Adrenal gland (tissue), 19 donors: ENCODE results near the gene PRM2. TPM values are rescaled to one million over a fixed set of nuclear protein-coding genes. Genes with fewer than 3 reads are reported as not detected.

Experiments used
- DNase-seq, 7 donors: peaks; one replicate each; pipeline ENCODE4 v3.0.0-alpha.2; 2019 to 2020
- H3K27ac ChIP-seq, 5 donors: fragments of 200-600 bp; sonication (generic) in 4 of 5; 1 replicate in 3 of 5; 2 replicates in 2 of 5; pipeline versions ENCODE4 v1.5.1 to v1.8.0; 2016 to 2020; ENCODE audit warnings: mild to moderate bottlenecking in 1 of 5
- H3K27me3 ChIP-seq: fragments of 200-600 bp; 2 replicates; pipeline ENCODE4 v1.8.0; 2021
- H3K36me3 ChIP-seq, 2 donors: fragments of 200-600 bp; replicated peaks in 1 of 2; 1 replicate in 1 of 2; 2 replicates in 1 of 2; pipeline versions ENCODE4 v1.5.1 to v1.8.0; 2018 to 2022
- H3K4me1 ChIP-seq, 2 donors: fragments of 200-600 bp; replicated peaks in 1 of 2; 1 replicate in 1 of 2; 2 replicates in 1 of 2; pipeline versions ENCODE4 v1.5.1 to v1.8.0; 2018 to 2021
- H3K4me3 ChIP-seq, 4 donors: fragments of 200-600 bp; sonication (generic) in 3 of 4; one replicate each; pipeline ENCODE4 v1.5.1; 2016 to 2018
- H3K9me3 ChIP-seq, 3 donors: fragments of 200-600 bp; sonication (generic) in 1 of 3; replicated peaks in 1 of 3; 1 replicate in 2 of 3; 2 replicates in 1 of 3; pipeline versions ENCODE4 v1.5.1 to v1.8.0; 2016 to 2021
- CTCF ChIP-seq, 6 experiments: fragments of 450-650 bp in 4 of 6; fragments of 200-600 bp in 2 of 6; sonication (generic) in 1 of 6; IDR thresholded peaks; 1 replicate in 5 of 6; 2 replicates in 1 of 6; pipeline versions ENCODE4 v1.5.1 to v1.8.0; 2016 to 2021; ENCODE audit warnings: antibody characterized with exemption in 6 of 6, mild to moderate bottlenecking in 2 of 6, moderate library complexity in 1 of 6
- POLR2A ChIP-seq, 2 donors: fragments of 450-650 bp; IDR thresholded peaks; one replicate each; pipeline ENCODE4 v1.6.1; 2017; ENCODE audit warnings: antibody characterized with exemption in 2 of 2, mild to moderate bottlenecking in 2 of 2, moderate library complexity in 1 of 2
- WGBS, 4 donors: extraction: QIAGEN DNeasy Blood & Tissue Kit in 2 of 4; methylation state at CpG; one replicate each; pipeline versions ENCODE4 v1.1.5 to v1.1.7; 2013 to 2017; 5-methylcytosine and 5-hydroxymethylcytosine counted together
- intact Hi-C, 2 donors: fragments of 100-400 bp; cut with DNase I; formaldehyde crosslinking; loops; one replicate each; pipeline versions ENCODE4 v1.14.1 to v1.15.0; 2022 to 2023
- long read RNA-seq, 10 donors: library from polyadenylated mRNA in 3 of 10; unstranded in 2 of 10; stranded (forward) in 1 of 10; transcript quantifications; one replicate each; pipeline ENCODE4 v2.0.0 and lab custom pipeline, GENCODE V29; 2021 to 2026
- polyA plus RNA-seq, 3 donors: library from polyadenylated mRNA; stranded (reverse); fragments of 200-250 nt in 2 of 3; fragments of 350-450 nt in 1 of 3; fragmentation: Illumina TruSeq in 1 of 3; extraction: RNeasy Lipid Tissue Mini Kit (QIAGEN cat#74804) in 1 of 3; gene quantifications; one replicate each; pipeline ENCODE4 v1.2.3, GENCODE V29; 2013 to 2014
- total RNA-seq, 9 donors: library from RNA; depleted of rRNA in 4 of 9; stranded (reverse); fragments of >200 nt in 4 of 9; fragments of 120-200 nt in 1 of 9; fragmentation: NEBNext Ultra II Directional in 1 of 9; extraction: Animal tissue kit (Norgen Biotek cat#: 25700) in 1 of 9; gene quantifications; one replicate each; pipeline versions ENCODE4 v1.1.0 to v1.2.4, GENCODE V29; 2013 to 2023
- donor health status: healthy with polysubstance abuse.
- donor health status: Bipolar disorder and iron deficiency.
- donor health status: DM: yes; HTN: yes; CAD: no.
- donor health status: DM: no; HTN: no; CAD: no.
- donor health status: DM: no; HTN: no; CAD: no.
- donor health status: DM: yes; HTN: yes; CAD: no.

The PRM2 gene
- total RNA-seq, result not detected
- polyA plus RNA-seq, result not detected
- long read RNA-seq, donor 1, result 0 reads
- long read RNA-seq, donor 2, result 0 reads
- long read RNA-seq, donor 3, result 0 reads
- long read RNA-seq, donor 4, result 0 reads
- long read RNA-seq, donor 5, result 0 reads
- long read RNA-seq, donor 6, result 0 reads
- long read RNA-seq, donor 7, result 0 reads
- long read RNA-seq, donor 8, result 0 reads
- long read RNA-seq, donor 9, result 0 reads
- long read RNA-seq, donor 10, result 0 reads

DNA sequence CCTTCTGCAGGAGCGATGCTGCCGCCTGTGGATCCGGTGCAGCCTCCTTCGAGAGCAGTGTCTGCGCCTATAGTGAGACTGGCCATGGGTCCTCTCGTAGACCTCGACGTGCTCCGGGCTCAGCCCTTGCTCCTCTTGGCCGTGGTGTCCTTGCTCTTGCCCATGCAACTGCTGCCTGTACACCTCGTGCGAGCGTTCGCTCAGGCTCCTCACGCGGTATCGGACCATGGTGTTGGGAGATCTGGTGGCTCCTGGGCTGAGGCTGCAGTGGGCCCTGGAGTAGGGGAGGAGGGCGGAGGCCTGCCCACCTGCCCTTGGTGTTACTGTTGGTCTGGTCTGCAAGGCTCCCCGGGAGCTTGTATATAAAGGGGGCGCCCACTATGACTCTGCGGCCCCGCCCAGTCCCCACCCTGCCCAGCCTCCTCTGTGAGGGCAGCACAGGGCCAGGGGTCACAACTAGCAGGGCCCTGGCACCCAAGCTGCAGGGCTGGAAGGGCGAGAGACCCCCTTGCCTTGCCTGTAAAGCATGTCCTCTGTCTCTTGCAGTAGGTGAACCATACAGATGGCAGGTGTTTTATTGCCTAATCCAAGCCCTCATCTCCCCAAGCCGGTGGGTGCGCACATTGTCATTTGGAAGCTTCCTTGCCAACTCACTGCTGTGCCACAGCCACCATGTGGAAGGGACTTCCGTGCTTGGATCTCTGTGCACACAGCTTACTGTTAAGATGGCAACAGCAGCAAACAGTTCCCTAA, at the start of gene PRM2:
TSS of gene PRM2 (minus strand) at position 338 of the 753 bp plus-strand sequence. CDS start at position 228, 110 bp downstream.
- intact Hi-C loops, result no loop called here
- no peak for DNase-seq
- Histone ChIP-seq H3K9me3 (no peaks in the 10 kb centered on the region), H3K4me3 (no peak within 1 kb of the TSS), H3K36me3 (no peaks in the 10 kb centered on the region), H3K27me3 (no peaks in the 10 kb centered on the region), H3K27ac (no peak within 1 kb of the TSS), H3K4me1 (no peaks in the 10 kb centered on the region)
- 91 to 96% (median 94%) methylated on average over 8 to 26 of the region's 26 CpGs for WGBS, 4 donors
- TF ChIP-seq CTCF (IDR thresholded peaks at IDR 0.05) (no peak), POLR2A (IDR thresholded peaks at IDR 0.05) (no peak)

- Histone ChIP-seq H3K4me1 (peaks cover 4 to 20% of the 10 kb centered on the region in 2 donors), H3K36me3 (no peaks in the 10 kb centered on the region), H3K9me3 (no peaks in the 10 kb centered on the region), H3K27me3 (no peaks in the 10 kb centered on the region), H3K27ac (no peak overlapping the region), H3K4me3 (no peak overlapping the region)
- no peak for TF ChIP-seq POLR2A (IDR thresholded peaks at IDR 0.05)
- no peak for TF ChIP-seq CTCF (IDR thresholded peaks at IDR 0.05)
- no peak for DNase-seq
- WGBS, 4 donors, result 77 to 88% (median 86%) methylated on average over 5 to 10 of the region's 10 CpGs
- intact Hi-C loops, result no loop called here
Observed at GRCh38 chr16:11325404-11326083, 49.3 kb upstream of the PRM2 start.

DNA sequence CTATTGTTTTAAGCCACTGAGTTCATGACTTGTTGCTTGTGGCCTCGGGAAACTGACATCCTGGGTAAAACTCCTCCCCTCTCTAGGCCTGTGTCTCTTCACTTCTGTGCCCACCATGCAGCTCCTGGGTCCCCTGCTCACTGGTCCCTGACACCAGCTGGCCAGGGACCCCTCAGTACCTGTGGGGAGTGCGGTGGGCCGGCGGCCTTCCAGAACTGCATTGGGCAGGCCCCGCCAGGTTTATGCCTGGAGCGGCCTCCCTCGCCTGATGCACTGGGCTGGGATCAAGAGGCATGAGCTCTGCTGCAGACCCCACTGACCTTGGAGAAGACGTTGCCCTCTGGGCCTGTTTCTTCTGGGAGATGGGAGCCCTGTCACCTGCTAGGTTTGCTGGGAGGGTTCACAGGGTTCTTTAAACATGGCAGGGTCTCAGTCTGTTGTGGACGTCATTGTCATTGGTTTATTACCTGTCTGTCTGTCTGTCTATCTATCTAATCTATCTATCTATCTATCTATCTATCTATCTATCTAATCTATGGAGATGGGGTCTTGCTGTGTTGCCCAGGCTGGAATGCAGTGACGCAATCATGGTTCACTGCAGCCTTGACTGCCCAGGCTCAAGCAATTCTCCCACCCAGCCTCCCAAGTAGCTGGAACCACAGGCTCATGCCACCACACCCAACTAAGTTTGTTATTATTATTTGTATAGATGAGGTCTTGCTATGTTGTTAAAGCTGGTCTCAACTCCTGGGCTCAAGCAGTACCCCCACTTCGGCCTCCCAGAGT, 47.5 kb upstream of the PRM2 start:
- Histone ChIP-seq H3K36me3 (no peaks in the 10 kb centered on the region), H3K9me3 (no peaks in the 10 kb centered on the region), H3K27me3 (no peaks in the 10 kb centered on the region), H3K27ac (no peak overlapping the region), H3K4me3 (no peak overlapping the region), H3K4me1 (peaks cover 1 to 13% of the 10 kb centered on the region in 2 donors)
- TF ChIP-seq POLR2A (IDR thresholded peaks at IDR 0.05) (no peak), CTCF (IDR thresholded peaks at IDR 0.05) (no peak)
- intact Hi-C loops, result no loop called here
- WGBS, 4 donors, result 74 to 93% (median 88%) methylated on average over 6 to 11 of the region's 11 CpGs
- no peak for DNase-seq

- 87 to 94% (median 90%) methylated on average over 3 of the region's 3 CpGs for WGBS, 4 donors
- intact Hi-C loops, result no loop called here
- no peak for DNase-seq
- TF ChIP-seq POLR2A (IDR thresholded peaks at IDR 0.05) (no peak), CTCF (IDR thresholded peaks at IDR 0.05) (no peak)
- Histone ChIP-seq H3K9me3 (no peaks in the 10 kb centered on the region), H3K4me1 (peaks cover 0 to 4% of the 10 kb centered on the region in 2 donors), H3K27me3 (no peaks in the 10 kb centered on the region), H3K4me3 (no peak overlapping the region), H3K27ac (no peak overlapping the region), H3K36me3 (no peaks in the 10 kb centered on the region)
Observed at GRCh38 chr16:11322823-11323222, 46.5 kb upstream of the PRM2 start.
